Gastroesophageal sphincter (tissue), 3 donors: Measurements from ENCODE around the gene GLI3.

Experiments
- CTCF ChIP-seq, 4 experiments: fragments of 200-600 bp in 2 of 4; fragments of 450-650 bp in 2 of 4; sonication (generic) in 1 of 4; IDR thresholded peaks; one replicate each; pipeline ENCODE4 v1.5.1; 2017 to 2019; ENCODE audit warnings: antibody characterized with exemption in 4 of 4, mild to moderate bottlenecking in 2 of 4, moderate library complexity in 2 of 4
- EP300 ChIP-seq: sonication (generic); formaldehyde crosslinking; IDR thresholded peaks from one replicate; pipeline ENCODE4 v1.6.1; 2017; ENCODE audit warnings: antibody characterized with exemption, mild to moderate bottlenecking
- POLR2A ChIP-seq, 2 donors: fragments of 450-650 bp; IDR thresholded peaks; one replicate each; pipeline ENCODE4 v1.6.1; 2017; ENCODE audit warnings: antibody characterized with exemption in 2 of 2, mild to moderate bottlenecking in 2 of 2, moderate library complexity in 1 of 2
- POLR2AphosphoS5 ChIP-seq: sonication (generic); formaldehyde crosslinking; IDR thresholded peaks from one replicate; pipeline ENCODE4 v1.6.1; 2017; ENCODE audit warnings: antibody characterized with exemption

GRCh38 chr7:41969561-41970105 is 267.4 kb downstream of the GLI3 start:
- TF ChIP-seq CTCF (IDR thresholded peaks at IDR 0.05) (no peak), POLR2AphosphoS5 (no peak), POLR2A (IDR thresholded peaks at IDR 0.05) (no peak), EP300 (no peak)
